ENCODE data around the gene VARS1. TPM values are rescaled to one million over a fixed set of nuclear protein-coding genes. Genes with fewer than 3 reads are reported as not detected.
A peak's percentile ranks its signal among the peaks of the same experiment; 100 is the strongest.
"Not testable (repeated sequence)": the region's sequence is repeated elsewhere in the genome, so short reads cannot be mapped to it uniquely, and the experiment has no call there.

The VARS1 gene
- total RNA-seq, 1 experiment from 2014 or later = 115 TPM

GRCh38 chr6:31829633-31830283, 34.2 kb upstream of the VARS1 start:
- Histone ChIP-seq H3K4me3 (ENCODE audit: insufficient read depth, low read depth, low read length) (peak overlapping the region; percentile 32), H3K27me3 (ENCODE audit: control insufficient read depth, insufficient read depth, low read length) (no peaks in the 10 kb centered on the region), H3K36me3 (replicated peaks; ENCODE audit: control insufficient read depth, insufficient read depth, low read length) (no peaks in the 10 kb centered on the region)
- DNase-seq = peak; percentile 57

- Histone ChIP-seq H3K4me3 (ENCODE audit: insufficient read depth, low read depth, low read length) (peak within 1 kb of the TSS; percentile 67), H3K36me3 (replicated peaks; ENCODE audit: control insufficient read depth, insufficient read depth, low read length) (no peaks in the 10 kb centered on the region), H3K27me3 (ENCODE audit: control insufficient read depth, insufficient read depth, low read length) (no peaks in the 10 kb centered on the region)
- DNase-seq = peak; percentile 99
Measured at GRCh38 chr6:31827286-31828079, 31.9 kb upstream of the VARS1 start, which contains the start of gene HSPA1B. Gene HSPA1B, plus strand, starts transcription at chr6:31827738. Its CDS starts 213 bp downstream, at chr6:31827951.

GRCh38 chr6:31826793-31827285, 31.3 kb upstream of the VARS1 start:
- H3K4me3 ChIP-seq (ENCODE audit: insufficient read depth, low read depth, low read length) = peak overlapping the region; percentile 28
- H3K36me3 ChIP-seq (replicated peaks; ENCODE audit: control insufficient read depth, insufficient read depth, low read length) = no peaks in the 10 kb centered on the region
- H3K27me3 ChIP-seq (ENCODE audit: control insufficient read depth, insufficient read depth, low read length) = no peaks in the 10 kb centered on the region
- DNase-seq = peak; percentile 77

GRCh38 chr6:31825553-31825952, 30.0 kb upstream of the VARS1 start:
- Histone ChIP-seq H3K4me3 (ENCODE audit: insufficient read depth, low read depth, low read length) (no peak overlapping the region), H3K27me3 (ENCODE audit: control insufficient read depth, insufficient read depth, low read length) (no peaks in the 10 kb centered on the region), H3K36me3 (replicated peaks; ENCODE audit: control insufficient read depth, insufficient read depth, low read length) (no peaks in the 10 kb centered on the region)
- no peak for DNase-seq

- not testable (repeated sequence) for H3K27me3 ChIP-seq (ENCODE audit: control insufficient read depth, insufficient read depth, low read length); H3K36me3 ChIP-seq (replicated peaks; ENCODE audit: control insufficient read depth, insufficient read depth, low read length); H3K4me3 ChIP-seq (ENCODE audit: insufficient read depth, low read depth, low read length); DNase-seq
Measured at GRCh38 chr6:31823592-31824196, 28.1 kb upstream of the VARS1 start.

- DNase-seq = peak; percentile 90
- no peaks in the 10 kb centered on the region for H3K27me3 ChIP-seq (ENCODE audit: control insufficient read depth, insufficient read depth, low read length)
Measured at GRCh38 chr6:31822036-31822821, 26.7 kb upstream of the VARS1 start.

GRCh38 chr6:31821301-31822035, 25.9 kb upstream of the VARS1 start:
- DNase-seq = peak; percentile 86
- H3K36me3 ChIP-seq (replicated peaks; ENCODE audit: control insufficient read depth, insufficient read depth, low read length) = no peaks in the 10 kb centered on the region
- peak overlapping the region; percentile 67 for H3K4me3 ChIP-seq (ENCODE audit: insufficient read depth, low read depth, low read length)
- H3K27me3 ChIP-seq (ENCODE audit: control insufficient read depth, insufficient read depth, low read length) = no peaks in the 10 kb centered on the region

More at GRCh38 chr6:31822036-31822821, 26.7 kb upstream of the VARS1 start:
- no peaks in the 10 kb centered on the region for H3K36me3 ChIP-seq (replicated peaks; ENCODE audit: control insufficient read depth, insufficient read depth, low read length)
- H3K4me3 ChIP-seq (ENCODE audit: insufficient read depth, low read depth, low read length) = peak overlapping the region; percentile 67

- H3K27me3 ChIP-seq (ENCODE audit: control insufficient read depth, insufficient read depth, low read length); H3K36me3 ChIP-seq (replicated peaks; ENCODE audit: control insufficient read depth, insufficient read depth, low read length); DNase-seq; H3K4me3 ChIP-seq (ENCODE audit: insufficient read depth, low read depth, low read length): not testable (repeated sequence)
Measured at GRCh38 chr6:31820399-31820798, 24.8 kb upstream of the VARS1 start.

- DNase-seq = no peak
Measured at GRCh38 chr6:31819871-31820299, 24.3 kb upstream of the VARS1 start.

GRCh38 chr6:31817929-31818511, 22.5 kb upstream of the VARS1 start:
- not testable (repeated sequence) for H3K36me3 ChIP-seq (replicated peaks; ENCODE audit: control insufficient read depth, insufficient read depth, low read length); DNase-seq; H3K27me3 ChIP-seq (ENCODE audit: control insufficient read depth, insufficient read depth, low read length)
- peak overlapping the region; percentile 3; the same call in 1 of the 2 replicates for H3K4me3 ChIP-seq (ENCODE audit: insufficient read depth, low read depth, low read length)

More at GRCh38 chr6:31819871-31820299, 24.3 kb upstream of the VARS1 start:
- no peaks in the 10 kb centered on the region for H3K36me3 ChIP-seq (replicated peaks; ENCODE audit: control insufficient read depth, insufficient read depth, low read length)
- H3K4me3 ChIP-seq (ENCODE audit: insufficient read depth, low read depth, low read length) = no peak overlapping the region
- H3K27me3 ChIP-seq (ENCODE audit: control insufficient read depth, insufficient read depth, low read length) = no peaks in the 10 kb centered on the region

- H3K4me3 ChIP-seq (ENCODE audit: insufficient read depth, low read depth, low read length); H3K27me3 ChIP-seq (ENCODE audit: control insufficient read depth, insufficient read depth, low read length); H3K36me3 ChIP-seq (replicated peaks; ENCODE audit: control insufficient read depth, insufficient read depth, low read length); DNase-seq: not testable (repeated sequence)
Measured at GRCh38 chr6:31817133-31817928, 21.8 kb upstream of the VARS1 start.

GRCh38 chr6:31815025-31815838, 19.7 kb upstream of the VARS1 start, which contains the start of the genes HSPA1A and HSPA1L:
Gene HSPA1A, plus strand, starts transcription at chr6:31815543. Its CDS starts 214 bp downstream, at chr6:31815757.
Gene HSPA1L, minus strand, starts transcription at chr6:31815283. Its CDS starts 3,311 bp downstream, at chr6:31811972.
- peak; percentile 96 for DNase-seq
- Histone ChIP-seq H3K27me3 (ENCODE audit: control insufficient read depth, insufficient read depth, low read length) (no peaks in the 10 kb centered on the region), H3K36me3 (replicated peaks; ENCODE audit: control insufficient read depth, insufficient read depth, low read length) (no peaks in the 10 kb centered on the region), H3K4me3 (ENCODE audit: insufficient read depth, low read depth, low read length) (peak within 1 kb of the TSS; percentile 69)
